Thymus (tissue), 11 donors: Measurements from ENCODE around the gene HOXA4. TPM values are rescaled to one million over a fixed set of nuclear protein-coding genes. Genes with fewer than 3 reads are reported as not detected.

Experiments
- DNase-seq, 9 donors: peaks; one replicate each; pipeline ENCODE4 v3.0.0-alpha.2; 2013; ENCODE audit warnings: low spot score in 9 of 9, low read depth in 6 of 9, missing footprints in 1 of 9
- H3K27ac ChIP-seq, 2 donors: one replicate each; pipeline ENCODE4 v1.5.1; 2013; ENCODE audit warnings: control low read depth in 1 of 2, low read depth in 1 of 2, low read length in 1 of 2, mild to moderate bottlenecking in 1 of 2, moderate library complexity in 1 of 2
- H3K27me3 ChIP-seq, 2 donors: one replicate each; pipeline ENCODE4 v1.5.1; 2013; ENCODE audit warnings: low read length in 1 of 2; ENCODE audit not compliant: control insufficient read depth in 2 of 2, insufficient read depth in 1 of 2
- H3K36me3 ChIP-seq, 2 donors: one replicate each; pipeline ENCODE4 v1.5.1; 2013; ENCODE audit warnings: low read length in 1 of 2, mild to moderate bottlenecking in 1 of 2, moderate library complexity in 1 of 2; ENCODE audit not compliant: control insufficient read depth in 2 of 2, insufficient read depth in 2 of 2
- H3K4me1 ChIP-seq, 2 donors: one replicate each; pipeline ENCODE4 v1.5.1; 2013; ENCODE audit warnings: low read length in 2 of 2; ENCODE audit not compliant: control insufficient read depth in 2 of 2, insufficient read depth in 2 of 2
- H3K4me3 ChIP-seq, 2 donors: one replicate each; pipeline ENCODE4 v1.5.1; 2013; ENCODE audit warnings: low read length in 2 of 2, control low read depth in 1 of 2, mild to moderate bottlenecking in 1 of 2
- H3K9me3 ChIP-seq, 2 donors: one replicate each; pipeline ENCODE4 v1.5.1; 2013; ENCODE audit warnings: low read length in 1 of 2, mild to moderate bottlenecking in 1 of 2; ENCODE audit not compliant: control insufficient read depth in 2 of 2, insufficient read depth in 1 of 2
- WGBS: extraction: QIAGEN DNeasy Blood & Tissue Kit; methylation state at CpG from one replicate; pipeline ENCODE4 v1.1.7; 2013; 5-methylcytosine and 5-hydroxymethylcytosine counted together
- polyA plus RNA-seq: library from polyadenylated mRNA; stranded (reverse); fragments of 200-250 nt; gene quantifications from one replicate; pipeline ENCODE4 v1.2.3, GENCODE V29; 2013
- total RNA-seq: library from RNA; stranded (reverse); fragments of 120-200 nt; gene quantifications from one replicate; pipeline ENCODE4 v1.2.4, GENCODE V29; 2013
- donor health status: healthy.

The HOXA4 gene
- total and polyA plus RNA-seq, 2 donors, result 0.42 to 3.0 TPM

DNA sequence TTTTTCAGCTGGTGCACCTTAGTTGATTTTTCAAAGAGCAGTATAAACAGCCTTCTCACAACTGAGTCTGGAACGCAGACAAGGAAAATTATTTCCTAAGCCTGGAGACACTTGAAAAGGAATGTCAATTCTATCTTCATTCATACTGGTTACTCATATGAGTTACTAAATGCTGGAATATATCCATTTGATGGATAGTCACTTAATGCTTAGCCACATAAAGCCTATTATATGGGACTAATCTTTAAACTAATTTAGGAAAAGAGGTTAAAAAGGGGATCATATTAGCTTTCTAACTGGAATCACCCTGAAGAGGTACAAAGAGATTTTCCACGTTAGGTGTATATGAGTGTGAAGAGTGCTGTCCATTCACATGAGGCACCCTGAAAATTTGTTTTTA is 1.7 kb upstream of the HOXA4 start:
- Histone ChIP-seq H3K27ac (no peak overlapping the region), H3K36me3 (no peaks in the 10 kb centered on the region), H3K4me1 (peaks cover 5 to 17% of the 10 kb centered on the region in 2 donors), H3K27me3 (peaks cover 6 to 54% of the 10 kb centered on the region in 2 donors), H3K9me3 (peaks cover 0 to 7% of the 10 kb centered on the region in 2 donors), H3K4me3 (no peak overlapping the region)
- WGBS, result 95% methylated on average over 2 of the region's 2 CpGs
- DNase-seq, result no peak

DNA sequence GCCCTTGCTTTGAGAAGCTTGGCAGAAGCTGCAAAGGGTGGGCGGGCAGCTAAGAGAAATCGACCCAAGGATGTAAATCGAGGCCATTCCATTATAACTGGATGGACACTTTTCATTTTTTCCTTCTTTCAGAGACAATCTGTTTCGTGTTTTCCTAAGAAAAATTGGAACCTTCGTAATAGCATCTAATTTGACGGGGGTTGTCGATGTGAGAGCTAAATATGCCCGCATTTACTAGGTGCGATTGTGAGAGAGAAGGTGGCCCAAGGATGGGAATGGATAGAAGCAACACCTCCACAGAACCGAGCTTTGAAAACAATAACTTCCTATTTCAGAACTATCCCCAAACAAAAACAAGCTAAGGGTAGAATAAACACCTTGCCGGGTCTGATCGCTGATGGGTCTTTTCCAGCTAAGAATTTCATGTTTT is 848 bp upstream of the HOXA4 start:
- 76% methylated on average over 12 of the region's 12 CpGs for WGBS
- no peak overlapping the region for H3K27ac ChIP-seq
- no peaks in the 10 kb centered on the region for H3K36me3 ChIP-seq
- H3K4me3 ChIP-seq, result peak overlapping the region; percentile 60 to 88
- H3K4me1 ChIP-seq, result peaks cover 5 to 16% of the 10 kb centered on the region in 2 donors
- peaks cover 0 to 7% of the 10 kb centered on the region in 2 donors for H3K9me3 ChIP-seq
- no peak for DNase-seq
- peaks cover 2 to 46% of the 10 kb centered on the region in 2 donors for H3K27me3 ChIP-seq

DNA sequence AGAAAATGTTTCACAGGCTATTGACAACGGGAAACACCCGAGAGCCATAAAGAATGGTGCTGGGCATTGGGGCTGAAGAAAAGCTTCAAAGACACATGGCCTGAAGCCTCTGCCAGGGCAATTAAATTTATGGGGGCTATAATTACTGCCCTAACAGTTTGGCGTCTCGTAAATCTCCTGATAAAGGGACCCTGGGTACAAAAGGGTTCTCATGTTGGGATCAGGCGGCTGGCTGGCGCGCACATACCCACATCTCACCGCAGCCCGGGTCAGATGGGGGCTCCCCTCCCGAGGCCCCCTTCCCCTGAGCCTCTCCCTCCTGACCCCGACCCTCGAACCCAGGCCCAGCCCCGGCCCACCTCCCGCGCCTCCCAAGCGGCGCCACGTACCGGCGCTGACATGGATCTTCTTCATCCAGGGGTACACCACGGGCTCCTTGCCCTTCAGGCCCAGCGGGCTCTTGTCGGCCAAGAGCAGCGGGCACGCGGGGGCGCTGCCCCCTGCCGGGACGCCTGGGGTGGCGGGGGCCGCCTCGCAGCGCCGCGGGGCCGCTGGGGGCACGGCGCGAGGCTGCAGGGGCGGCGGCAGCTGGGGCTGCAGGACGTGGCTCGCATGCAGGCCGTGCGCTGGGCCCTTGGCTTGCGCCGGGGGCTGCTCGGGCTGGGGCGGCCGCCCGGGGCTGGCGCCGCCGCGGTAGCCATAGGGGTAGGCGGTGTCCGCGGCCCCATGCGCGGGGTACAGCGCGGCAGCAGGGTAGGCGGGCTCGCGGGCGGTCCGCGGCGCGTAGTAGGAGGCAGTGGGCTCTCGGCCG is 623 bp downstream of the HOXA4 start:
- Histone ChIP-seq H3K4me3 (peak overlapping the region; percentile 60 to 88), H3K9me3 (peaks cover 0 to 7% of the 10 kb centered on the region in 2 donors), H3K27me3 (peaks cover 2 to 42% of the 10 kb centered on the region in 2 donors), H3K36me3 (no peaks in the 10 kb centered on the region), H3K4me1 (peaks cover 0 to 12% of the 10 kb centered on the region in 2 donors), H3K27ac (peak overlapping the region in 1 of 2 donors; percentile 72)
- 74% methylated on average over 72 of the region's 72 CpGs for WGBS
- peak in 3 of 9 donors; percentile 39 to 56 (median 47) for DNase-seq

DNA sequence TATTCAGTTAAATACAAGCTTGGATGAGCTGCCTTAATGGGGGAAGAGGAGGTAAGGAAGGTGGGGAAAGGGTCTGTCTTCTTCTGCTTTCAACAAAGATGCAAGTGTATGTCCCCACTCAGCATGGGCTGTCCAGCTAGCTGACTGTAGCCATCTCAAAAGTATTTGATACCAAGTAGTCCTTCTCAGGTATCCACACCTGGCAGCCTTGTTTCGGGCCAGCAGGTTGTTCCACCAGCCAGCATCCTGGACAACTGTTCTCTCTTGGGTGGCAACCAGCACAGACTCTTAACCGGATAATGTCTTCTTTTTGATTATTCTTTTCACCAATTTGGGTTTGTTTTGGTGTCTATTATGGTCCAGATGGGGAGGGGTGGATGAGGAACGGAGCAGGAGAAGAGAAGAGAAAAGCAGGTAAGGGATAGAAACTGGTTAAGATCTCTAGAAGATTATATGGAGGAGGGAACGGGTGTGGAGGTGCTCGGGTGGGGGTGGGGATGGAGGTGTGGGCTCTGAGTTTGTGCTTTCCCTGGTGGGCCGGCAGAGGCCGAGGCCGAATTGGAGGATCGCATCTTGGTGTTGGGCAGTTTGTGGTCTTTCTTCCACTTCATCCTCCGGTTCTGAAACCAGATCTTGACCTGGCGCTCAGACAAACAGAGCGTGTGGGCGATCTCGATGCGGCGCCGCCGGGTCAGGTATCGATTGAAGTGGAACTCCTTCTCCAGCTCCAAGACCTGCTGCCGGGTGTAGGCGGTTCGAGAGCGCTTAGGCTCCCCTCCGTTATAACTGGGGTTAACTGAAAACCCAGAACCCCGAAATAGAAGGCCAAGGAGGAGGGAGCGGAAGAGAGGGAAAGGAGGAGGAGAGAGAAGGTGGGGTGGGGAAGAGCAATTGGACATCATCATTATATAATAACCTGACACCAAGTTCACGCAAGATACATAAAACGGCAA is 1.5 kb downstream of the HOXA4 start:
- DNase-seq, result no peak
- H3K9me3 ChIP-seq, result peaks cover 0 to 7% of the 10 kb centered on the region in 2 donors
- 96% methylated on average over 28 of the region's 28 CpGs for WGBS
- H3K27me3 ChIP-seq, result peaks cover 2 to 45% of the 10 kb centered on the region in 2 donors
- H3K4me1 ChIP-seq, result peaks cover 0 to 12% of the 10 kb centered on the region in 2 donors
- no peak overlapping the region for H3K4me3 ChIP-seq
- H3K36me3 ChIP-seq, result no peaks in the 10 kb centered on the region
- H3K27ac ChIP-seq, result no peak overlapping the region

GRCh38 chr7:27128034-27128433 is 2.5 kb downstream of the HOXA4 start:
- H3K27me3 ChIP-seq, result peaks cover 0 to 42% of the 10 kb centered on the region in 2 donors
- no peak overlapping the region for H3K4me3 ChIP-seq
- H3K36me3 ChIP-seq, result no peaks in the 10 kb centered on the region
- peaks cover 0 to 12% of the 10 kb centered on the region in 2 donors for H3K4me1 ChIP-seq
- H3K9me3 ChIP-seq, result peaks cover 0 to 7% of the 10 kb centered on the region in 2 donors
- WGBS, result 90% methylated on average over 2 of the region's 2 CpGs
- no peak overlapping the region for H3K27ac ChIP-seq
- no peak for DNase-seq

- no peak for DNase-seq
Observed at GRCh38 chr7:27126596-27127327, 3.8 kb downstream of the HOXA4 start.

DNA sequence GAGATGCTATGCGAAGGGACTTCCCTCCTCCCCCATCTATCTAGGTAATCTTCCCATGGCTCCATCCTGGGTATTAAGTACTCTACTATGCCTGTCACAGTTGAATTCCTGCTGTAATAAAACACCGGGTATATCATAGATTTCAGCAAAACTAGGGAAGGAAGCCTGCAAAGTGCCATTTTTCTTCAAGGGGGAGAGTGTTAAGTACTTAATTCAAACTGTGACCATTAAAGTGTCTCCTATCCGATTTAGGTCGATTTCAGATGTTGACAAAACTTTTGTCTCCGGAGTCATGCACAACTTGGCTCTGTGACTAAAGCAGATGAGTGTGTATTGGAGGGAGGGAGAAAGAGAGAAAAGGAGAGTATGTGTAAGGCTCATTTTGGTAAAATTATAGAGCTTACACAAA is 4.6 kb downstream of the HOXA4 start:
- no peak for DNase-seq
- Histone ChIP-seq H3K36me3 (no peaks in the 10 kb centered on the region), H3K9me3 (peaks cover 0 to 7% of the 10 kb centered on the region in 2 donors), H3K27ac (peak overlapping the region in 1 of 2 donors; percentile 21), H3K4me3 (no peak overlapping the region), H3K4me1 (peaks cover 0 to 12% of the 10 kb centered on the region in 2 donors), H3K27me3 (peaks cover 0 to 39% of the 10 kb centered on the region in 2 donors)
- WGBS, result 86% methylated on average over 5 of the region's 5 CpGs

More at GRCh38 chr7:27126596-27127327, 3.8 kb downstream of the HOXA4 start:
- 93% methylated on average over 3 of the region's 3 CpGs for WGBS
- peaks cover 0 to 7% of the 10 kb centered on the region in 2 donors for H3K9me3 ChIP-seq
- H3K27ac ChIP-seq, result no peak overlapping the region
- H3K27me3 ChIP-seq, result peaks cover 0 to 46% of the 10 kb centered on the region in 2 donors
- no peak overlapping the region for H3K4me3 ChIP-seq
- no peaks in the 10 kb centered on the region for H3K36me3 ChIP-seq
- H3K4me1 ChIP-seq, result peaks cover 0 to 12% of the 10 kb centered on the region in 2 donors

GRCh38 chr7:27124902-27125689 is 5.5 kb downstream of the HOXA4 start:
- WGBS, result 96% methylated on average over 8 of the region's 8 CpGs
- Histone ChIP-seq H3K36me3 (no peaks in the 10 kb centered on the region), H3K27me3 (peaks cover 0 to 37% of the 10 kb centered on the region in 2 donors), H3K4me1 (peaks cover 0 to 12% of the 10 kb centered on the region in 2 donors), H3K27ac (no peak overlapping the region), H3K9me3 (peaks cover 0 to 7% of the 10 kb centered on the region in 2 donors), H3K4me3 (no peak overlapping the region)
- no peak for DNase-seq
